Measurements from ENCODE around the gene ZFP36. TPM values are rescaled to one million over a fixed set of nuclear protein-coding genes. Genes with fewer than 3 reads are reported as not detected.
"Not testable (repeated sequence)": the region's sequence is repeated elsewhere in the genome, so short reads cannot be mapped to it uniquely, and the experiment has no call there.

ZFP36 gene
- total RNA-seq, 2 experiments from 2014 or later, result 74.6 to 80.3 TPM

DNA sequence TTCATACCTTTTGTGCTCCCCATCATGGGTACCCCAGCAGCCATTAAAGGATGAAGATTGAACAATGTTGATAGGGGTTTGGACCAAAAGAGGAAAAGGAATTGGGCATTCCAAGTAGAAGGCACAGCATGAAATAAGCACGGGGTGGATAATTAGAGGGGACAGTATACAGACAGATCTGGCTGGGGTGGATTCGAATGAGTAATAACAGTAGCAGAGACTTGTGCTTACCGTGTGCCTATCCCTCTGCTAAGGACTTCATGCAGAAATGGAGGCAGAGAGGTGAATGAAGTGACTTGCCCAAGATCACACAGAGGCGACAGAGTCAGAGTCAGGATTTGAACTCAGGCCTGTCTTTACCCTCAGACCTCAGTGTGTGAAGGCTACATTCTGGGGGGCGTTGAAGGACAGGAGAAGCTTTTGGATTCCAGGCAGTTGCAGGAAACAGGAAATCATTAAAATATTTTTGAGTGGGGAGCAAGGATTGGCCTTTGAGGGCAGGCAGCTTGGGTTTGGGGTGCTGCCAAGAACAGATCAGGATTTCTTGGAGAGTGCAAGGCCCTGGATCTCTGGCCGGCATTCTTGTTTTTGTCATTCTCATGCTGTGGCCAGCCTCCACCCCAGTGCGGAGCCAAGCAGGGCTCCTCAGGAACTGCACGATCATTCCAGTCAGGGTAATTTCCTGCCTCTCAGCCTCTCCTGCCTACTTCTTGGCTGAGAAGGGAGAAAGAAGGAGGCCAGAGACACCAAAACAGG is 34.4 kb upstream of the ZFP36 start:
- ATAC-seq (no peak), DNase-seq (no peak)
- Mint-ChIP-seq H3K27ac (peak overlapping the region; percentile 10), H3K4me3 (no peak overlapping the region), H3K27me3 (no peaks in the 10 kb centered on the region), H3K4me1 (ENCODE audit: low read depth) (no peaks in the 10 kb centered on the region), H3K36me3 (ENCODE audit: low read depth) (peaks cover 29% of the 10 kb centered on the region), H3K9me3 (no peaks in the 10 kb centered on the region)
- TF ChIP-seq, protein P1, sequence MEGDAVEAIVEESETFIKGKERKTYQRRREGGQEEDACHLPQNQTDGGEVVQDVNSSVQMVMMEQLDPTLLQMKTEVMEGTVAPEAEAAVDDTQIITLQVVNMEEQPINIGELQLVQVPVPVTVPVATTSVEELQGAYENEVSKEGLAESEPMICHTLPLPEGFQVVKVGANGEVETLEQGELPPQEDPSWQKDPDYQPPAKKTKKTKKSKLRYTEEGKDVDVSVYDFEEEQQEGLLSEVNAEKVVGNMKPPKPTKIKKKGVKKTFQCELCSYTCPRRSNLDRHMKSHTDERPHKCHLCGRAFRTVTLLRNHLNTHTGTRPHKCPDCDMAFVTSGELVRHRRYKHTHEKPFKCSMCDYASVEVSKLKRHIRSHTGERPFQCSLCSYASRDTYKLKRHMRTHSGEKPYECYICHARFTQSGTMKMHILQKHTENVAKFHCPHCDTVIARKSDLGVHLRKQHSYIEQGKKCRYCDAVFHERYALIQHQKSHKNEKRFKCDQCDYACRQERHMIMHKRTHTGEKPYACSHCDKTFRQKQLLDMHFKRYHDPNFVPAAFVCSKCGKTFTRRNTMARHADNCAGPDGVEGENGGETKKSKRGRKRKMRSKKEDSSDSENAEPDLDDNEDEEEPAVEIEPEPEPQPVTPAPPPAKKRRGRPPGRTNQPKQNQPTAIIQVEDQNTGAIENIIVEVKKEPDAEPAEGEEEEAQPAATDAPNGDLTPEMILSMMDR (IDR thresholded peaks at IDR 0.05), result no peak
- ChIA-PET CTCF (no interaction called here), POLR2A (interaction anchor here (0.6 kb wide), 1 partner anchor 422 kb away, joined by 4 read pairs; no protein-coding TSS in a partner anchor)
- intact Hi-C loops (cut with micrococcal nuclease), result no loop called here

DNA sequence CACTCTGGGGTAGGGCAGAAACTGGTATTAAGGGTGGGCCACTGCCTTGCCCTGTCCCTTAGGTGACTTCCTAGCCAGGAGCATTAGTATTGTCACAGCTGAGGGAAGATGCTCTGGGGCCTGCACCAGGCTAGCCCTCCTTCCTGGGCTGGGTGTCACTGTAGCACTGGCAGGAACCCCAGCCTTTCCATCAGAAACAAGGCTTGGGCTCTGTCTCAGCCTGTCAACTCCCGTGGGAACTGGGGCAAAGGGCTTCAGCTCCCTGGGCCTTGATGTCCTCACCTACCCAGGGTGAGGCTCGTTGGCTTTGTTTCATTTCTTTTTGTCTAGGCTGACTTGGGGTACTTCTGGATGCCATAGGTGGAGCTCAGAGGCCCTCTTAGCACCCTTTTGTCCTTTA is 33.7 kb upstream of the ZFP36 start:
- H3K27me3 Mint-ChIP-seq, result no peaks in the 10 kb centered on the region
- H3K36me3 Mint-ChIP-seq (ENCODE audit: low read depth), result peaks cover 30% of the 10 kb centered on the region
- H3K4me3 Mint-ChIP-seq, result no peak overlapping the region
- H3K4me1 Mint-ChIP-seq (ENCODE audit: low read depth), result no peaks in the 10 kb centered on the region
- no peaks in the 10 kb centered on the region for H3K9me3 Mint-ChIP-seq
- ChIA-PET POLR2A (interaction anchor here (0.5 to 1.2 kb wide), 2 partner anchors 9 to 10 kb away, joined by 3 to 4 read pairs; no protein-coding TSS in a partner anchor), CTCF (no interaction called here)
- intact Hi-C loops (cut with micrococcal nuclease), result no loop called here
- TF ChIP-seq, protein P1 (IDR thresholded peaks at IDR 0.05), result no peak
- ATAC-seq, result no peak
- H3K27ac Mint-ChIP-seq, result no peak overlapping the region
- no peak for DNase-seq

DNA sequence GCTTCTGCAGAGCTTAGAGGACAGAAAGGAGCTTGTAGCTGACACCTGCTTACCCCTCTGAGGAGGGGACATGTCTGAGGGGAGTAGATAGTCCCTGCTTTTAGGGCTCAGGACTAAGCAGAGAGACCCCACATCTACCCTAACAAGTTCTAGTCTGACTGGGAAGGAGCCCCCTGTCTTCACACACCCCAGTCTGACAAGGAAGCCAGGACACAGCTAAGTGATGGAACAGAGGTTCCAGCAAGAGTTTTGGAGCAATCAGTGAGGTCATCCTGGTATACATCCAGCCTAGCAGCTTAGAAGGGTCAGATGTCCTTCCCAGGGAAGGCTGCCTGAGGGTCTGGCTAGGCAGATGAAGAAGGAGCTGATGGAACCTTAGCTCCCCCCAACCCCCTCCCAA is 30.7 kb upstream of the ZFP36 start:
- intact Hi-C loops (cut with micrococcal nuclease), result no loop called here
- CTCF ChIA-PET, result no interaction called here
- H3K27me3 Mint-ChIP-seq, result no peaks in the 10 kb centered on the region
- H3K9me3 Mint-ChIP-seq, result no peaks in the 10 kb centered on the region
- TF ChIP-seq, protein P1 (IDR thresholded peaks at IDR 0.05), result no peak
- no peak for ATAC-seq
- no peak for DNase-seq
- peaks cover 19% of the 10 kb centered on the region for H3K36me3 Mint-ChIP-seq (ENCODE audit: low read depth)
- POLR2A ChIA-PET, result interaction anchor here (1.3 kb wide), 1 partner anchor 16 kb away, joined by 5 read pairs; the partner anchor contains the start of genes MED29 and PAF1
- no peak overlapping the region for H3K4me3 Mint-ChIP-seq
- H3K4me1 Mint-ChIP-seq (ENCODE audit: low read depth), result no peaks in the 10 kb centered on the region
- H3K27ac Mint-ChIP-seq, result no peak overlapping the region

DNA sequence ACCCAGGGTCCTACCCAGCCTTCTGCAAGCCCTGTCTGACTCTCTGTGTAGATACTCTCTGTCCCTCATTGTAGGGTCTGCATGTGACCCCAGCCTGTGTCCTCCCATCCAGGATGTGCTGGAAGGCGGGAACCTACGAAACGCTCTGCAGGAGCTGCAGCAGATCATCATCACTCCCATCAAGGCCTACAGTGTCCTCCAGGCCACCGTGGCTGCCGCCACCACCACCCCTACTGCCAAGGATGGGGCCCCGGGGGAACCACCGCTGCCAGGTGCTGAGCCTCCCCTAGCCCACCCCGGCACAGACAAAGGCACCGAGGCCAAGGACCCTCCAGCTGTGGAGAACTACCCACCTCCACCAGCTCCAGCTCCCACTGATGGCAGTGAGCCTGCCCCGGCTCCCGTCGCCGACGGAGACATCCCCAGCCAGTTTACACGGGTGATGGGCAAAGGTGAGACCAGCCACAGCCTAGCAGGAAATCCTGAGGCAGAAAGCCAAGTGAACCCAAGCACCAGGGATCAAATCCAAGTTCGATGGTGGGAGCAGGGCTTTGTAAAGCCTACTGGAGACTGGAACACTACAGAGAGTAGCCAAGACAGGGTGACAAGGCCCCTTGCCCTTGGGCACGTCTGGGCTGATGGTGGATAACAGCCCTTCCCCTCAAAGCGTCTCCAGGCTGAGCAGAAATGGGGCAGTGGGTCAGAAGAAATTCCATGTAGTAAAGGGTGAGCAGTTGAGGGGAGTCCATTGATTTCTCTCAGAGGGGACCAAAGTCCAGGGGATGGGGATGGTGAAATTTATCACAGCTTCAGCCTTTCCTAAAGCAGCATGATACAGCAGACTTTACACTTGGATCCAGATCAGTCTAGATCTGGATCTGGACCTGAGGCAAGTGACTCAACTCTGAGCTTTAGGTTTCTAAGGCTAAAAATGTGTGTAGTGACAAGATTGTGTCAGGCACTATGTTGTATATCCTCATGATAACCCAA is 29.0 kb upstream of the ZFP36 start:
- Mint-ChIP-seq H3K27me3 (no peaks in the 10 kb centered on the region), H3K36me3 (ENCODE audit: low read depth) (peaks cover 15% of the 10 kb centered on the region), H3K4me3 (no peak overlapping the region), H3K27ac (no peak overlapping the region), H3K9me3 (no peaks in the 10 kb centered on the region), H3K4me1 (ENCODE audit: low read depth) (no peaks in the 10 kb centered on the region)
- ChIA-PET POLR2A (interaction anchor here (1.5 kb wide), 1 partner anchor 14 kb away, joined by 8 read pairs; the partner anchor contains the start of genes MED29 and PAF1), CTCF (interaction anchor here (0.6 to 0.8 kb wide), 2 partner anchors 20 to 1096 kb away, joined by 3 read pairs; no protein-coding TSS in a partner anchor)
- DNase-seq, result no peak
- ATAC-seq, result no peak
- intact Hi-C loops (cut with micrococcal nuclease), result no loop called here
- TF ChIP-seq, protein P1 (IDR thresholded peaks at IDR 0.05), result no peak

DNA sequence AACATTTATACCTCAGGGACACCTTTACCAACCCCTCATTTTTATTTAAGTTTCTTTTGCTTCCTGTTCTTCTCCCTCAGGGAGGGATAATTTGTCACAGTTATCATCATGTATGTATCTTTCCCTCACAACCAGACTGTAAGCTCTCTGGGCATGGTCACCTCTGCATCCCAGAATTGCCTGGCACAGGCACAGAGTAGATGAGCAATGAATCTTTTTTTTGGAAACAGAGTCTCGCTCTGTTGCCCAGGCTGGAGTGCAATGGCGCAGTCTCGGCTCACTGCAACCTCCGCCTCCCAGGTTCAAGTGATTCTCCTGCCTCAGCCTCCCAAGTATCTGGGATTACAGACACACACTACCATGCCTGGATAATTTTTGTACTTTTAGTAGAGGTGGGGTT is 27.3 kb upstream of the ZFP36 start:
- H3K4me1 Mint-ChIP-seq (ENCODE audit: low read depth); intact Hi-C loops (cut with micrococcal nuclease); H3K4me3 Mint-ChIP-seq; H3K27ac Mint-ChIP-seq; DNase-seq; CTCF ChIA-PET; H3K9me3 Mint-ChIP-seq; ATAC-seq; H3K27me3 Mint-ChIP-seq: not testable (repeated sequence)
- POLR2A ChIA-PET, result interaction anchor here (1.8 kb wide), 1 partner anchor 12 kb away, joined by 4 read pairs; the partner anchor contains the start of genes MED29 and PAF1
- peaks cover 14% of the 10 kb centered on the region for H3K36me3 Mint-ChIP-seq (ENCODE audit: low read depth)

All from activated CD8-positive, alpha-beta T cell treated with anti-CD3 and anti-CD28 coated beads for 36 hours (primary cell).